Caco-2 (cell line): Measurements from ENCODE around the gene SENP1. TPM values are rescaled to one million over a fixed set of nuclear protein-coding genes. Genes with fewer than 3 reads are reported as not detected.

Experiments
- BruUV-seq: library from RNA; stranded (reverse); fragments of 400-500 nt; replicated peaks from 2 replicates; lab custom pipeline; 2021; lab: Mats Ljungman, UMichigan
- CTCF ChIA-PET: fragments of 300-600 bp; sonication (Branson Sonifier 250); formaldehyde crosslinking; loops from one replicate; lab custom pipeline; 2022; ENCODE audit warnings: antibody characterized with exemption; lab: Charles Lee
- POLR2A ChIA-PET: fragments of 300-600 bp; sonication (Branson Sonifier 250); formaldehyde crosslinking; loops from one replicate; lab custom pipeline; 2022; ENCODE audit warnings: antibody characterized with exemption; lab: Charles Lee
- DNase-seq, 2 experiments: peaks; one replicate each; pipeline versions ENCODE4 v3.0.0 to v3.0.0-alpha.2; 2020 to 2022
- H3K27me3 ChIP-seq: replicated peaks from 2 replicates; pipeline ENCODE4 v1.6.0; 2011; ENCODE audit warnings: low read length; ENCODE audit not compliant: control insufficient read depth, insufficient read depth
- H3K36me3 ChIP-seq: 2 replicates; pipeline ENCODE4 v1.5.1; 2011; ENCODE audit warnings: low read length; ENCODE audit not compliant: control insufficient read depth, insufficient read depth
- H3K4me1 ChIP-seq: fragments of 250-450 bp; sonication (Bioruptor Pico); 2 replicates; pipeline ENCODE4 v1.5.1; 2020; ENCODE audit warnings: mild to moderate bottlenecking
- H3K4me3 ChIP-seq: 2 replicates; pipeline ENCODE4 v1.5.1; 2011; ENCODE audit warnings: low read depth, mild to moderate bottlenecking, control low read depth, low read length
- H3K9me3 ChIP-seq: fragments of 250-450 bp; sonication (Bioruptor Pico); 2 replicates; pipeline ENCODE4 v1.5.1; 2020; ENCODE audit warnings: mild to moderate bottlenecking, moderate library complexity
- H3K27ac Mint-ChIP-seq: one replicate; pipeline ENCODE4 v1.8.0; 2022; ENCODE audit warnings: mixed read lengths; ENCODE audit not compliant: unreplicated experiment
- H3K27me3 Mint-ChIP-seq: one replicate; pipeline ENCODE4 v1.8.0; 2022; ENCODE audit warnings: mixed read lengths; ENCODE audit not compliant: insufficient read depth, unreplicated experiment
- H3K36me3 Mint-ChIP-seq: one replicate; pipeline ENCODE4 v1.8.0; 2022; ENCODE audit warnings: mild to moderate bottlenecking, mixed read lengths; ENCODE audit not compliant: insufficient read depth, unreplicated experiment
- H3K4me1 Mint-ChIP-seq: one replicate; pipeline ENCODE4 v1.8.0; 2022; ENCODE audit warnings: low read depth, mixed read lengths; ENCODE audit not compliant: unreplicated experiment
- H3K4me3 Mint-ChIP-seq: one replicate; pipeline ENCODE4 v1.8.0; 2022; ENCODE audit warnings: mild to moderate bottlenecking, moderate library complexity, mixed read lengths; ENCODE audit not compliant: unreplicated experiment
- H3K9me3 Mint-ChIP-seq: one replicate; pipeline ENCODE4 v1.8.0; 2022; ENCODE audit warnings: mixed read lengths; ENCODE audit not compliant: unreplicated experiment
- CTCF ChIP-seq, 2 experiments: fragments of 200-600 bp in 1 of 2; IDR thresholded peaks; 1 replicate in 1 of 2; 2 replicates in 1 of 2; pipeline versions ENCODE4 v1.5.1 to v1.8.0; 2011 to 2022; ENCODE audit warnings: antibody characterized with exemption in 1 of 2, control low read depth in 1 of 2, inconsistent platforms in 1 of 2, low read depth in 1 of 2, low read length in 1 of 2, mild to moderate bottlenecking in 1 of 2, moderate library complexity in 1 of 2; ENCODE audit not compliant: insufficient read depth in 1 of 2, severe bottlenecking in 1 of 2, unreplicated experiment in 1 of 2
- intact Hi-C: fragments of 100-400 bp; cut with micrococcal nuclease; formaldehyde crosslinking; loops from one replicate; pipeline ENCODE4 v1.10.0; 2022; ENCODE audit not compliant: unreplicated experiment
- total RNA-seq: library from RNA; stranded (reverse); gene quantifications from 2 replicates; pipeline ENCODE4 v1.2.3, GENCODE V29; 2022

Gene SENP1
- total RNA-seq, 1 experiment from 2014 or later, result 40.4 TPM

- TF ChIP-seq CTCF (IDR thresholded peaks at IDR 0.05; ENCODE audit: insufficient read depth in 1 of 2, low read depth in 1 of 2, low read length in 1 of 2, severe bottlenecking in 1 of 2, unreplicated experiment in 1 of 2), result no peak
- no peaks in the 10 kb centered on the region for H3K27me3 ChIP-seq
- H3K27me3 Mint-ChIP-seq, result no peaks in the 10 kb centered on the region
- peaks cover 5% of the 10 kb centered on the region for H3K4me1 ChIP-seq
- no peaks in the 10 kb centered on the region for H3K9me3 Mint-ChIP-seq
- H3K4me3 ChIP-seq, result no peak overlapping the region
- peaks cover 5% of the 10 kb centered on the region; the same call in 1 of the 2 replicates for H3K36me3 ChIP-seq
- peaks cover 14% of the 10 kb centered on the region for H3K4me1 Mint-ChIP-seq
- peaks cover 37% of the 10 kb centered on the region for H3K36me3 Mint-ChIP-seq
- H3K27ac Mint-ChIP-seq, result no peak overlapping the region
- H3K9me3 ChIP-seq, result no peaks in the 10 kb centered on the region
- ChIA-PET POLR2A (interaction anchor here (0.7 kb wide), 1 partner anchor 24 kb away, joined by 3 read pairs; no protein-coding TSS in a partner anchor), CTCF (interaction anchor here (1.3 kb wide), 1 partner anchor 82 kb away, joined by 3 read pairs; the partner anchor contains the start of gene TMEM106C)
- DNase-seq, result no peak
- H3K4me3 Mint-ChIP-seq, result no peak overlapping the region
- intact Hi-C loops, result no loop called here
- no TSS peak for BruUV-seq
Measured at GRCh38 chr12:48045965-48046518, 59.8 kb downstream of the SENP1 start.

- H3K4me1 Mint-ChIP-seq, result peaks cover 22% of the 10 kb centered on the region
- no peak for TF ChIP-seq CTCF (IDR thresholded peaks at IDR 0.05; ENCODE audit: insufficient read depth in 1 of 2, low read depth in 1 of 2, low read length in 1 of 2, severe bottlenecking in 1 of 2, unreplicated experiment in 1 of 2)
- Histone ChIP-seq H3K4me1 (peaks cover 13% of the 10 kb centered on the region), H3K27me3 (no peaks in the 10 kb centered on the region), H3K36me3 (peaks cover 5% of the 10 kb centered on the region; the same call in 1 of the 2 replicates), H3K9me3 (no peaks in the 10 kb centered on the region), H3K4me3 (no peak overlapping the region)
- H3K27ac Mint-ChIP-seq, result no peak overlapping the region
- no peaks in the 10 kb centered on the region for H3K27me3 Mint-ChIP-seq
- POLR2A ChIA-PET, result no interaction called here
- no TSS peak for BruUV-seq
- intact Hi-C loops, result no loop called here
- no peaks in the 10 kb centered on the region for H3K9me3 Mint-ChIP-seq
- H3K36me3 Mint-ChIP-seq, result peaks cover 37% of the 10 kb centered on the region
- no peak overlapping the region for H3K4me3 Mint-ChIP-seq
- CTCF ChIA-PET, result no interaction called here
- no peak for DNase-seq
Measured at GRCh38 chr12:48045061-48045846, 60.6 kb downstream of the SENP1 start.

GRCh38 chr12:48044396-48044795 lies 61.5 kb downstream of the SENP1 start:
- CTCF ChIA-PET, result no interaction called here
- no peak overlapping the region for H3K4me3 ChIP-seq
- H3K4me3 Mint-ChIP-seq, result no peak overlapping the region
- no peak overlapping the region for H3K27ac Mint-ChIP-seq
- no TSS peak for BruUV-seq
- H3K36me3 Mint-ChIP-seq, result peaks cover 37% of the 10 kb centered on the region
- H3K4me1 ChIP-seq, result peaks cover 22% of the 10 kb centered on the region
- H3K4me1 Mint-ChIP-seq, result peaks cover 30% of the 10 kb centered on the region
- intact Hi-C loops, result no loop called here
- H3K9me3 Mint-ChIP-seq, result no peaks in the 10 kb centered on the region
- no peak for DNase-seq
- POLR2A ChIA-PET, result no interaction called here
- H3K36me3 ChIP-seq, result peaks cover 5% of the 10 kb centered on the region; the same call in 1 of the 2 replicates
- H3K9me3 ChIP-seq, result no peaks in the 10 kb centered on the region
- H3K27me3 Mint-ChIP-seq, result no peaks in the 10 kb centered on the region
- no peaks in the 10 kb centered on the region for H3K27me3 ChIP-seq
- TF ChIP-seq CTCF (IDR thresholded peaks at IDR 0.05; ENCODE audit: insufficient read depth in 1 of 2, low read depth in 1 of 2, low read length in 1 of 2, severe bottlenecking in 1 of 2, unreplicated experiment in 1 of 2), result no peak
